ENCODE measurements around the gene ZBTB5. TPM values are rescaled to one million over a fixed set of nuclear protein-coding genes. Genes with fewer than 3 reads are reported as not detected.
"Not testable (repeated sequence)": the region's sequence is repeated elsewhere in the genome, so short reads cannot be mapped to it uniquely, and the experiment has no call there.

ZBTB5 gene
- polyA plus RNA-seq, 1 donor from 2014 or later, result 1.1 TPM

GRCh38 chr9:37426846-37427245, 38.4 kb downstream of the ZBTB5 start:
- Mint-ChIP-seq H3K27me3 (no peaks in the 10 kb centered on the region), H3K9me3 (no peaks in the 10 kb centered on the region), H3K4me3 (peak overlapping the region in 1 of 4 donors; percentile 43), H3K36me3 (peaks cover 2% of the 10 kb centered on the region), H3K27ac (no peak overlapping the region), H3K4me1 (peaks cover 22 to 27% (median 23%) of the 10 kb centered on the region in 3 donors)

- H3K4me3 Mint-ChIP-seq, result peak overlapping the region in 1 of 4 donors; percentile 58
Measured at GRCh38 chr9:37426431-37426830, 38.8 kb downstream of the ZBTB5 start.

GRCh38 chr9:37425298-37425752, 39.9 kb downstream of the ZBTB5 start:
- no peaks in the 10 kb centered on the region for H3K9me3 Mint-ChIP-seq
- no peaks in the 10 kb centered on the region for H3K27me3 Mint-ChIP-seq
- H3K36me3 Mint-ChIP-seq, result peaks cover 2% of the 10 kb centered on the region
- H3K27ac Mint-ChIP-seq, result no peak overlapping the region
- peaks cover 13 to 24% (median 18%) of the 10 kb centered on the region in 3 donors for H3K4me1 Mint-ChIP-seq
- H3K4me3 Mint-ChIP-seq, result no peak overlapping the region

More at GRCh38 chr9:37426431-37426830, 38.8 kb downstream of the ZBTB5 start:
- H3K27me3 Mint-ChIP-seq, H3K36me3 Mint-ChIP-seq, H3K9me3 Mint-ChIP-seq: not testable (repeated sequence)
- Mint-ChIP-seq H3K27ac (peak overlapping the region in 1 of 3 donors; percentile 67), H3K4me1 (peaks cover 18 to 25% (median 21%) of the 10 kb centered on the region in 3 donors)

GRCh38 chr9:37424686-37425297, 40.5 kb downstream of the ZBTB5 start:
- H3K36me3 Mint-ChIP-seq, result peaks cover 2% of the 10 kb centered on the region
- H3K27ac Mint-ChIP-seq, result no peak overlapping the region
- no peaks in the 10 kb centered on the region for H3K9me3 Mint-ChIP-seq
- peaks cover 13 to 24% (median 18%) of the 10 kb centered on the region in 3 donors for H3K4me1 Mint-ChIP-seq
- H3K4me3 Mint-ChIP-seq, result no peak overlapping the region
- no peaks in the 10 kb centered on the region for H3K27me3 Mint-ChIP-seq

GRCh38 chr9:37424204-37424685, 41.0 kb downstream of the ZBTB5 start:
- H3K27ac Mint-ChIP-seq, result no peak overlapping the region
- no peaks in the 10 kb centered on the region for H3K27me3 Mint-ChIP-seq
- no peaks in the 10 kb centered on the region for H3K9me3 Mint-ChIP-seq
- H3K4me3 Mint-ChIP-seq, result peak overlapping the region in 3 of 4 donors; percentile 60 to 97 (median 73)
- peaks cover 13 to 24% (median 18%) of the 10 kb centered on the region in 3 donors for H3K4me1 Mint-ChIP-seq
- H3K36me3 Mint-ChIP-seq, result peaks cover 2% of the 10 kb centered on the region

- Mint-ChIP-seq H3K27ac (peak overlapping the region in 1 of 3 donors; percentile 72), H3K27me3 (no peaks in the 10 kb centered on the region), H3K4me1 (peaks cover 13 to 28% (median 18%) of the 10 kb centered on the region in 3 donors), H3K36me3 (peaks cover 2% of the 10 kb centered on the region), H3K4me3 (peak overlapping the region; percentile 91 to 98 (median 98)), H3K9me3 (no peaks in the 10 kb centered on the region)
Measured at GRCh38 chr9:37423508-37423907, 41.7 kb downstream of the ZBTB5 start.

GRCh38 chr9:37422289-37423104, 42.8 kb downstream of the ZBTB5 start, which contains the start of gene GRHPR:
GRHPR (plus strand) TSS chr9:37422696; CDS start chr9:37422751, 55 bp downstream.
- Mint-ChIP-seq H3K36me3 (peaks cover 2% of the 10 kb centered on the region), H3K27ac (peak within 1 kb of the TSS; percentile 88 to 95 (median 93)), H3K9me3 (no peaks in the 10 kb centered on the region), H3K4me3 (peak within 1 kb of the TSS; percentile 91 to 98 (median 98)), H3K4me1 (peaks cover 13 to 27% (median 18%) of the 10 kb centered on the region in 3 donors), H3K27me3 (no peaks in the 10 kb centered on the region)

GRCh38 chr9:37421914-37422288, 43.3 kb downstream of the ZBTB5 start:
- peak overlapping the region; percentile 91 to 98 (median 98) for H3K4me3 Mint-ChIP-seq
- peaks cover 2% of the 10 kb centered on the region for H3K36me3 Mint-ChIP-seq
- no peaks in the 10 kb centered on the region for H3K27me3 Mint-ChIP-seq
- peak overlapping the region; percentile 88 to 95 (median 93) for H3K27ac Mint-ChIP-seq
- H3K9me3 Mint-ChIP-seq, result no peaks in the 10 kb centered on the region
- H3K4me1 Mint-ChIP-seq, result peaks cover 13 to 27% (median 18%) of the 10 kb centered on the region in 3 donors

- peak overlapping the region in 1 of 4 donors; percentile 43 for H3K4me3 Mint-ChIP-seq
- no peaks in the 10 kb centered on the region for H3K27me3 Mint-ChIP-seq
- H3K27ac Mint-ChIP-seq, result no peak overlapping the region
- peaks cover 8 to 26% (median 15%) of the 10 kb centered on the region in 3 donors for H3K4me1 Mint-ChIP-seq
- H3K36me3 Mint-ChIP-seq, result no peaks in the 10 kb centered on the region
- no peaks in the 10 kb centered on the region for H3K9me3 Mint-ChIP-seq
Measured at GRCh38 chr9:37420271-37421215, 44.7 kb downstream of the ZBTB5 start.

GRCh38 chr9:37419204-37419603, 46.0 kb downstream of the ZBTB5 start:
- Mint-ChIP-seq H3K9me3 (no peaks in the 10 kb centered on the region), H3K4me1 (peaks cover 14 to 31% (median 23%) of the 10 kb centered on the region in 3 donors), H3K4me3 (peak overlapping the region in 1 of 4 donors; percentile 79), H3K36me3 (no peaks in the 10 kb centered on the region), H3K27ac (peak overlapping the region in 1 of 3 donors; percentile 49), H3K27me3 (peaks cover 4% of the 10 kb centered on the region)

- Mint-ChIP-seq H3K9me3 (no peaks in the 10 kb centered on the region), H3K27me3 (peaks cover 7% of the 10 kb centered on the region), H3K4me3 (peak overlapping the region in 1 of 4 donors; percentile 34), H3K4me1 (peaks cover 13 to 20% (median 14%) of the 10 kb centered on the region in 3 donors), H3K36me3 (no peaks in the 10 kb centered on the region), H3K27ac (no peak overlapping the region)
Measured at GRCh38 chr9:37417857-37418618, 47.2 kb downstream of the ZBTB5 start.

- no peaks in the 10 kb centered on the region for H3K36me3 Mint-ChIP-seq
- H3K4me1 Mint-ChIP-seq, result peaks cover 11 to 20% (median 15%) of the 10 kb centered on the region in 3 donors
- H3K27me3 Mint-ChIP-seq, result peaks cover 7% of the 10 kb centered on the region
- H3K4me3 Mint-ChIP-seq, result no peak overlapping the region
- H3K9me3 Mint-ChIP-seq, result no peaks in the 10 kb centered on the region
- H3K27ac Mint-ChIP-seq, result peak overlapping the region in 1 of 3 donors; percentile 47
Measured at GRCh38 chr9:37417252-37417803, 47.9 kb downstream of the ZBTB5 start.

GRCh38 chr9:37415011-37415719, 50.1 kb downstream of the ZBTB5 start:
- Mint-ChIP-seq H3K27me3 (peaks cover 7% of the 10 kb centered on the region), H3K9me3 (no peaks in the 10 kb centered on the region), H3K36me3 (no peaks in the 10 kb centered on the region), H3K27ac (peak overlapping the region; percentile 69 to 85 (median 76)), H3K4me3 (peak overlapping the region; percentile 28 to 89 (median 66)), H3K4me1 (peaks cover 12 to 25% (median 24%) of the 10 kb centered on the region in 3 donors)

Data from IgD-negative memory B cell (primary cell).